Esophagus (tissue), 2 donors: ENCODE data around the gene FOXD4. TPM values are rescaled to one million over a fixed set of nuclear protein-coding genes. Genes with fewer than 3 reads are reported as not detected.
"Not testable (repeated sequence)": the region's sequence is repeated elsewhere in the genome, so short reads cannot be mapped to it uniquely, and the experiment has no call there.

Source experiments
- H3K27ac ChIP-seq, 2 donors: one replicate each; pipeline ENCODE4 v1.5.1; 2013; ENCODE audit warnings: low read depth in 2 of 2, mild to moderate bottlenecking in 2 of 2, inconsistent platforms in 1 of 2, low read length in 1 of 2, moderate library complexity in 1 of 2
- H3K27me3 ChIP-seq, 2 donors: one replicate each; pipeline ENCODE4 v1.6.1; 2013; ENCODE audit warnings: low read length in 2 of 2, control low read depth in 1 of 2, mild to moderate bottlenecking in 1 of 2; ENCODE audit not compliant: insufficient read depth in 2 of 2, control insufficient read depth in 1 of 2
- H3K36me3 ChIP-seq, 2 donors: one replicate each; pipeline ENCODE4 v1.6.1; 2013; ENCODE audit warnings: low read length in 1 of 2; ENCODE audit not compliant: control insufficient read depth in 2 of 2, insufficient read depth in 2 of 2
- H3K4me1 ChIP-seq, 2 donors: one replicate each; pipeline ENCODE4 v1.6.1; 2013; ENCODE audit warnings: low read length in 1 of 2; ENCODE audit not compliant: control insufficient read depth in 2 of 2, insufficient read depth in 2 of 2
- H3K4me3 ChIP-seq, 2 donors: one replicate each; pipeline ENCODE4 v1.5.1; 2013; ENCODE audit warnings: low read length in 2 of 2, mild to moderate bottlenecking in 2 of 2, low read depth in 1 of 2, moderate library complexity in 1 of 2
- H3K9me3 ChIP-seq, 2 donors: one replicate each; pipeline ENCODE4 v1.6.1; 2013; ENCODE audit warnings: mild to moderate bottlenecking in 2 of 2, low read depth in 1 of 2, low read length in 1 of 2, moderate library complexity in 1 of 2; ENCODE audit not compliant: control insufficient read depth in 2 of 2, insufficient read depth in 1 of 2
- WGBS, 2 donors: extraction: QIAGEN DNeasy Blood & Tissue Kit; methylation state at CpG; one replicate each; pipeline ENCODE4 v1.1.7; 2013; 5-methylcytosine and 5-hydroxymethylcytosine counted together
- polyA plus RNA-seq, 2 donors: library from polyadenylated mRNA; stranded (reverse); fragments of 200-250 nt; gene quantifications; one replicate each; pipeline ENCODE4 v1.2.3, GENCODE V29; 2013
- donor health status: healthy with polysubstance abuse.
- donor health status: Bipolar disorder and iron deficiency.

FOXD4 gene
- polyA plus RNA-seq, 2 donors, result 0.16 to 0.37 TPM

GRCh38 chr9:112589-113467 is 5.4 kb downstream of the FOXD4 start:
- not testable (repeated sequence) for H3K27ac ChIP-seq, H3K9me3 ChIP-seq, H3K27me3 ChIP-seq, H3K36me3 ChIP-seq, H3K4me1 ChIP-seq
- peak overlapping the region in 1 of 2 donors; percentile 57 for H3K4me3 ChIP-seq
- 14% methylated on average over 29 to 52 of the region's 55 CpGs for WGBS, 2 donors

- WGBS, 2 donors, result 31 to 36% methylated on average over 4 of the region's 4 CpGs
- not testable (repeated sequence) for H3K27me3 ChIP-seq, H3K4me3 ChIP-seq
Observed at GRCh38 chr9:110672-111071, 7.5 kb downstream of the FOXD4 start.

GRCh38 chr9:109540-109939 is 8.7 kb downstream of the FOXD4 start:
- not testable (repeated sequence) for H3K4me1 ChIP-seq, H3K4me3 ChIP-seq, H3K27ac ChIP-seq, H3K36me3 ChIP-seq, H3K9me3 ChIP-seq, H3K27me3 ChIP-seq
- 13 to 27% methylated on average over 5 of the region's 8 CpGs for WGBS, 2 donors

More at GRCh38 chr9:110672-111071, 7.5 kb downstream of the FOXD4 start:
- not testable (repeated sequence) for H3K4me1 ChIP-seq, H3K27ac ChIP-seq, H3K36me3 ChIP-seq, H3K9me3 ChIP-seq

- not testable (repeated sequence) for H3K27me3 ChIP-seq, H3K27ac ChIP-seq, H3K9me3 ChIP-seq, H3K4me1 ChIP-seq, H3K36me3 ChIP-seq, H3K4me3 ChIP-seq
- 17 to 30% methylated on average over 20 to 21 of the region's 22 CpGs for WGBS, 2 donors
Observed at GRCh38 chr9:108742-109495, 9.3 kb downstream of the FOXD4 start.

GRCh38 chr9:105991-106390 is 12.2 kb downstream of the FOXD4 start:
- H3K27ac ChIP-seq, H3K4me1 ChIP-seq, H3K9me3 ChIP-seq, H3K4me3 ChIP-seq, H3K27me3 ChIP-seq, H3K36me3 ChIP-seq: not testable (repeated sequence)
- WGBS, 2 donors, result 81 to 85% methylated on average over 8 of the region's 8 CpGs

- not testable (repeated sequence) for H3K4me1 ChIP-seq, H3K27me3 ChIP-seq, H3K9me3 ChIP-seq, H3K27ac ChIP-seq, H3K36me3 ChIP-seq, H3K4me3 ChIP-seq
- WGBS, 2 donors, result 86 to 90% methylated on average over 9 of the region's 9 CpGs
Observed at GRCh38 chr9:100430-100829, 17.8 kb downstream of the FOXD4 start.

GRCh38 chr9:99867-100266 is 18.4 kb downstream of the FOXD4 start:
- WGBS, 2 donors, result 84 to 87% methylated on average over 6 of the region's 6 CpGs
- H3K4me3 ChIP-seq, H3K27me3 ChIP-seq, H3K4me1 ChIP-seq, H3K27ac ChIP-seq, H3K9me3 ChIP-seq, H3K36me3 ChIP-seq: not testable (repeated sequence)

DNA sequence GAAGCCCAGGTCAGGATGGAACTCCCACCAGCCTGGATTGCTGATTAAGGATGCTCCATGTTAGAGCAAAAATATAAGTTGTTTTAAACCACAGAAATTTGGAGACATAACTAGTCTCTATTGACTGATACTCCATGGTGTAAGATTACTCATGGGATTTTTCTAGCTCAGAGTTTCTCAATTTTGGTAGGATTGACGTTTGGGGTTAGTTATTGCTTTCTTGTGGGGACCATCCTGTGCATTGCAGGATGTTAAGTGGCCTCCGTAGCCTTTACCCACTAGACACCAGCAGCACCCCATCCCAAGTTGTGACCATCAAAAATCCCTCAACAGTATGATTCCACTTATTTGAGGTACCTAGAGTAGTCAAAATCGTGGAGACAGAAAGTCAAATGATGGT is 19.4 kb downstream of the FOXD4 start:
- not testable (repeated sequence) for H3K4me3 ChIP-seq, H3K27me3 ChIP-seq, H3K4me1 ChIP-seq, H3K9me3 ChIP-seq, H3K27ac ChIP-seq, H3K36me3 ChIP-seq
- WGBS, 2 donors, result 68 to 86% methylated on average over 2 to 3 of the region's 3 CpGs

GRCh38 chr9:94992-95391 is 23.2 kb downstream of the FOXD4 start:
- H3K4me3 ChIP-seq, H3K36me3 ChIP-seq, H3K27me3 ChIP-seq, H3K9me3 ChIP-seq, H3K4me1 ChIP-seq, H3K27ac ChIP-seq: not testable (repeated sequence)
- 57 to 61% methylated on average over 4 of the region's 4 CpGs for WGBS, 2 donors

- 54 to 58% methylated on average over 4 of the region's 5 CpGs for whole genome bisulfite sequencing, 2 donors
- not testable (repeated sequence) for H3K36me3 ChIP-seq, H3K4me3 ChIP-seq, H3K27me3 ChIP-seq, H3K27ac ChIP-seq, H3K4me1 ChIP-seq, H3K9me3 ChIP-seq
Observed at GRCh38 chr9:94323-94722, 23.9 kb downstream of the FOXD4 start.
